H9 (cell line): ENCODE measurements around the gene MYOZ3. TPM values are rescaled to one million over a fixed set of nuclear protein-coding genes. Genes with fewer than 3 reads are reported as not detected.

ENCODE experiments used
- DNase-seq: peaks from one replicate; pipeline ENCODE4 v3.0.0-alpha.2; 2017
- H2AFZ ChIP-seq: one replicate; pipeline ENCODE4 v1.6.1; 2013; ENCODE audit warnings: mild to moderate bottlenecking, low read length, control low read depth, moderate library complexity
- H2AK5ac ChIP-seq: 2 replicates; pipeline ENCODE4 v1.6.1; 2013; ENCODE audit warnings: low read length, control low read depth, mixed read lengths; ENCODE audit not compliant: insufficient read length
- H2BK120ac ChIP-seq: one replicate; pipeline ENCODE4 v1.6.1; 2013; ENCODE audit warnings: low read depth, mild to moderate bottlenecking, low read length, control low read depth, inconsistent platforms; ENCODE audit not compliant: poor library complexity, severe bottlenecking
- H2BK12ac ChIP-seq: 2 replicates; pipeline ENCODE4 v1.6.1; 2013; ENCODE audit warnings: low read length, control low read depth, mixed read lengths, low read depth; ENCODE audit not compliant: insufficient read length
- H2BK15ac ChIP-seq: 2 replicates; pipeline ENCODE4 v1.6.1; 2013; ENCODE audit warnings: low read depth, low read length, control low read depth
- H2BK20ac ChIP-seq: one replicate; pipeline ENCODE4 v1.6.1; 2013; ENCODE audit warnings: low read depth, mild to moderate bottlenecking, low read length, control low read depth, inconsistent platforms; ENCODE audit not compliant: poor library complexity, severe bottlenecking
- H2BK5ac ChIP-seq: 2 replicates; pipeline ENCODE4 v1.6.1; 2013; ENCODE audit warnings: low read length, control low read depth, mixed read lengths; ENCODE audit not compliant: insufficient read length
- H3K14ac ChIP-seq: 2 replicates; pipeline ENCODE4 v1.6.1; 2013; ENCODE audit warnings: low read length, control low read depth; ENCODE audit not compliant: insufficient read depth
- H3K18ac ChIP-seq: 2 replicates; pipeline ENCODE4 v1.6.1; 2013; ENCODE audit warnings: low read depth, mild to moderate bottlenecking, mixed read lengths, low read length, control low read depth; ENCODE audit not compliant: insufficient read length
- H3K23ac ChIP-seq: 2 replicates; pipeline ENCODE4 v1.6.1; 2013; ENCODE audit warnings: low read length, control low read depth, mixed read lengths, low read depth; ENCODE audit not compliant: insufficient read length
- H3K23me2 ChIP-seq: 2 replicates; pipeline ENCODE4 v1.6.1; 2013; ENCODE audit warnings: low read depth, mild to moderate bottlenecking, mixed read lengths, low read length, control low read depth; ENCODE audit not compliant: insufficient read length, poor library complexity, severe bottlenecking
- H3K27ac ChIP-seq: 2 replicates; pipeline ENCODE4 v1.5.1; 2013; ENCODE audit warnings: low read length, control low read depth, mixed read lengths, low read depth; ENCODE audit not compliant: insufficient read length
- H3K27me3 ChIP-seq: 2 replicates; pipeline ENCODE4 v1.6.1; 2013; ENCODE audit warnings: low read length, control low read depth, inconsistent platforms; ENCODE audit not compliant: insufficient read depth
- H3K4ac ChIP-seq: 2 replicates; pipeline ENCODE4 v1.6.1; 2013; ENCODE audit warnings: low read depth, mild to moderate bottlenecking, control low read depth, inconsistent platforms, low read length, moderate library complexity
- H3K4me1 ChIP-seq: 2 replicates; pipeline ENCODE4 v1.6.1; 2013; ENCODE audit warnings: low read length, control low read depth, inconsistent platforms; ENCODE audit not compliant: insufficient read depth
- H3K4me2 ChIP-seq: 2 replicates; pipeline ENCODE4 v1.6.1; 2013; ENCODE audit warnings: low read length, control low read depth, mixed read lengths; ENCODE audit not compliant: insufficient read length, insufficient read depth
- H3K56ac ChIP-seq: 2 replicates; pipeline ENCODE4 v1.6.1; 2013; ENCODE audit warnings: low read depth, mild to moderate bottlenecking, mixed read lengths, low read length, control low read depth; ENCODE audit not compliant: insufficient read length
- H3K79me1 ChIP-seq: 2 replicates; pipeline ENCODE4 v1.6.1; 2013; ENCODE audit warnings: low read depth, mild to moderate bottlenecking, moderate library complexity, low read length, control low read depth, inconsistent platforms; ENCODE audit not compliant: insufficient read depth, poor library complexity, severe bottlenecking
- H3K79me2 ChIP-seq: 2 replicates; pipeline ENCODE4 v1.6.1; 2013; ENCODE audit warnings: low read length, control low read depth, inconsistent platforms; ENCODE audit not compliant: insufficient read depth
- H3K9ac ChIP-seq: 2 replicates; pipeline ENCODE4 v1.6.1; 2013; ENCODE audit warnings: low read length, control low read depth, mixed read lengths; ENCODE audit not compliant: insufficient read length; ENCODE audit errors: extremely low read depth
- H3K9me3 ChIP-seq: one replicate; pipeline ENCODE4 v1.6.1; 2013; ENCODE audit warnings: low read depth, low read length, inconsistent platforms; ENCODE audit not compliant: control insufficient read depth
- H3T11ph ChIP-seq: one replicate; pipeline ENCODE4 v1.6.1; 2013; ENCODE audit warnings: mild to moderate bottlenecking, low read length, control low read depth, inconsistent platforms
- H4K20me1 ChIP-seq: one replicate; pipeline ENCODE4 v1.6.1; 2013; ENCODE audit not compliant: control insufficient read depth, insufficient read length, insufficient read depth
- H4K5ac ChIP-seq: 2 replicates; pipeline ENCODE4 v1.6.1; 2013; ENCODE audit warnings: low read depth, mild to moderate bottlenecking, mixed read lengths, low read length, control low read depth; ENCODE audit not compliant: insufficient read length
- H4K8ac ChIP-seq: replicated peaks from 2 replicates; pipeline ENCODE4 v1.6.1; 2013; ENCODE audit warnings: low read length, control low read depth, mixed read lengths, low read depth; ENCODE audit not compliant: insufficient read length
- H4K91ac ChIP-seq: 2 replicates; pipeline ENCODE4 v1.6.1; 2013; ENCODE audit warnings: low read depth, mild to moderate bottlenecking, moderate library complexity, mixed read lengths, low read length, control low read depth; ENCODE audit not compliant: insufficient read length
- H3K27ac Mint-ChIP-seq, 3 experiments: 2 replicates in 2 of 3; 3 replicates in 1 of 3; pipeline ENCODE4 v1.8.0; 2020 to 2021; ENCODE audit warnings: mixed read lengths in 3 of 3, mild to moderate bottlenecking in 1 of 3, moderate library complexity in 1 of 3
- H3K27me3 Mint-ChIP-seq: 2 replicates; pipeline ENCODE4 v1.8.0; 2021; ENCODE audit warnings: low read depth, mild to moderate bottlenecking, moderate library complexity, mixed read lengths
- H3K36me3 Mint-ChIP-seq, 3 experiments: 2 replicates in 2 of 3; 3 replicates in 1 of 3; pipeline ENCODE4 v1.8.0; 2020 to 2021; ENCODE audit warnings: low read depth in 3 of 3, mixed read lengths in 3 of 3; ENCODE audit not compliant: insufficient read depth in 1 of 3
- H3K4me1 Mint-ChIP-seq, 2 experiments: 2 replicates each; pipeline ENCODE4 v1.8.0; 2020; ENCODE audit warnings: mixed read lengths in 2 of 2
- H3K4me3 Mint-ChIP-seq, 2 experiments: 2 replicates in 1 of 2; 3 replicates in 1 of 2; pipeline ENCODE4 v1.8.0; 2020 to 2021; ENCODE audit warnings: mild to moderate bottlenecking in 2 of 2, mixed read lengths in 2 of 2, moderate library complexity in 1 of 2
- H3K9me3 Mint-ChIP-seq, 2 experiments: 2 replicates in 1 of 2; 3 replicates in 1 of 2; pipeline ENCODE4 v1.8.0; 2020; ENCODE audit warnings: mild to moderate bottlenecking in 2 of 2, mixed read lengths in 2 of 2, moderate library complexity in 1 of 2
- WGBS: extraction: QIAGEN DNeasy Blood & Tissue Kit; methylation state at CpG from one replicate; pipeline ENCODE4 v1.1.7; 2013; ENCODE audit warnings: missing lambda C conversion rate, low lambda C conversion rate, mixed read lengths; ENCODE audit not compliant: insufficient read length; ENCODE audit errors: extremely low coverage; 5-methylcytosine and 5-hydroxymethylcytosine counted together
- total RNA-seq: library from RNA; stranded (reverse); gene quantifications from 2 replicates; pipeline ENCODE4 v1.2.1, GENCODE V29; 2021
- TF ChIP-seq, protein P1 (sequence below): fragments of 200-600 bp; sonication (generic); conservative IDR thresholded peaks from 3 replicates; pipeline ENCODE4 v1.8.0; 2021; ENCODE audit warnings: antibody characterized with exemption, mild to moderate bottlenecking

MYOZ3 gene
- total RNA-seq, 1 experiment from 2014 or later: 18.1 TPM

DNA sequence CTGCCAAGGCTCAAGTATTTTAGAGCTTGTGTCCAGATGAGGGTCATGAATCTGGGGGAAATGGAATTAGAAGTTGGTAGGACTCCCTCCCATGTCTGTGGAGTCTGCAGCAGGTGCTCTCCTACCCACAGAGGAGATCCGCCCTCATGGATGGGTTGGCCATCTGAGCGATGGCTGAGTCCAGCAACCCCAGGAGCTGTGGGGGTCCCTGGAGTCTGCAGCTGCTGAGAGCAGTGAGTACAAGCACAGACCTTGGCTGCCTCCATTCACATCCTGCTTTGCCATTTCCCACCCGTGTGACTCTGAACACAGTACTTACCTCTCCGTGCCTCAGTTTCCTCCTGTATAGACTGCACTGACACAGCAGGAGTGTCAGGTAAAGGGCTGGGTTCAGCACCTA is 46.4 kb upstream of the MYOZ3 start:
- no peak overlapping the region for H4K91ac ChIP-seq
- no peak overlapping the region for H2BK20ac ChIP-seq
- Mint-ChIP-seq H3K4me3 (no peak overlapping the region), H3K27me3 (peaks cover 6% of the 10 kb centered on the region), H3K27ac (no peak overlapping the region), H3K36me3 (no peaks in the 10 kb centered on the region), H3K4me1 (peaks cover 38 to 40% of the 10 kb centered on the region in 2 experiments), H3K9me3 (no peaks in the 10 kb centered on the region)
- H3K56ac ChIP-seq: no peak overlapping the region
- TF ChIP-seq, protein P1, sequence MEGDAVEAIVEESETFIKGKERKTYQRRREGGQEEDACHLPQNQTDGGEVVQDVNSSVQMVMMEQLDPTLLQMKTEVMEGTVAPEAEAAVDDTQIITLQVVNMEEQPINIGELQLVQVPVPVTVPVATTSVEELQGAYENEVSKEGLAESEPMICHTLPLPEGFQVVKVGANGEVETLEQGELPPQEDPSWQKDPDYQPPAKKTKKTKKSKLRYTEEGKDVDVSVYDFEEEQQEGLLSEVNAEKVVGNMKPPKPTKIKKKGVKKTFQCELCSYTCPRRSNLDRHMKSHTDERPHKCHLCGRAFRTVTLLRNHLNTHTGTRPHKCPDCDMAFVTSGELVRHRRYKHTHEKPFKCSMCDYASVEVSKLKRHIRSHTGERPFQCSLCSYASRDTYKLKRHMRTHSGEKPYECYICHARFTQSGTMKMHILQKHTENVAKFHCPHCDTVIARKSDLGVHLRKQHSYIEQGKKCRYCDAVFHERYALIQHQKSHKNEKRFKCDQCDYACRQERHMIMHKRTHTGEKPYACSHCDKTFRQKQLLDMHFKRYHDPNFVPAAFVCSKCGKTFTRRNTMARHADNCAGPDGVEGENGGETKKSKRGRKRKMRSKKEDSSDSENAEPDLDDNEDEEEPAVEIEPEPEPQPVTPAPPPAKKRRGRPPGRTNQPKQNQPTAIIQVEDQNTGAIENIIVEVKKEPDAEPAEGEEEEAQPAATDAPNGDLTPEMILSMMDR: peak; percentile 3; the same call in 1 of the 3 replicates
- no peak overlapping the region for H3K9ac ChIP-seq
- H3K9me3 ChIP-seq: no peaks in the 10 kb centered on the region
- H3K23me2 ChIP-seq: no peaks in the 10 kb centered on the region
- H3K4me2 ChIP-seq: no peak overlapping the region
- no peaks in the 10 kb centered on the region for H3K4me1 ChIP-seq
- no peak overlapping the region for H4K5ac ChIP-seq
- H2BK12ac ChIP-seq: no peak overlapping the region
- DNase-seq: no peak
- no peak overlapping the region for H2AFZ ChIP-seq
- H3K4ac ChIP-seq: no peak overlapping the region
- no peak overlapping the region for H3K23ac ChIP-seq
- no peaks in the 10 kb centered on the region for H3K79me1 ChIP-seq
- no peak overlapping the region for H3K14ac ChIP-seq
- no peak overlapping the region for H2AK5ac ChIP-seq
- no peak overlapping the region for H2BK5ac ChIP-seq
- H3K18ac ChIP-seq: no peak overlapping the region
- no peak overlapping the region for H2BK15ac ChIP-seq
- no peak overlapping the region for H2BK120ac ChIP-seq
- no peaks in the 10 kb centered on the region for H4K20me1 ChIP-seq
- H3T11ph ChIP-seq: no peak overlapping the region
- no peak overlapping the region for H3K27ac ChIP-seq
- H3K79me2 ChIP-seq: no peaks in the 10 kb centered on the region; the same call in 1 of the 2 replicates
- no peak overlapping the region for H4K8ac ChIP-seq
- no CpG with 5 or more reads among the region's 4 CpGs for WGBS
- no peaks in the 10 kb centered on the region for H3K27me3 ChIP-seq
